Measurements from ENCODE around the gene OR2L8. TPM values are rescaled to one million over a fixed set of nuclear protein-coding genes. Genes with fewer than 3 reads are reported as not detected.
A peak's percentile ranks its signal among the peaks of the same experiment; 100 is the strongest.

OR2L8 gene, protein sequence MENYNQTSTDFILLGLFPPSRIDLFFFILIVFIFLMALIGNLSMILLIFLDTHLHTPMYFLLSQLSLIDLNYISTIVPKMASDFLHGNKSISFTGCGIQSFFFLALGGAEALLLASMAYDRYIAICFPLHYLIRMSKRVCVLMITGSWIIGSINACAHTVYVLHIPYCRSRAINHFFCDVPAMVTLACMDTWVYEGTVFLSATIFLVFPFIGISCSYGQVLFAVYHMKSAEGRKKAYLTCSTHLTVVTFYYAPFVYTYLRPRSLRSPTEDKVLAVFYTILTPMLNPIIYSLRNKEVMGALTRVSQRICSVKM
- polyA plus RNA-seq (ENCODE audit: insufficient read length) = not detected
- long read RNA-seq, donor 1 = 0 reads
- long read RNA-seq, donor 2 = 0 reads
- long read RNA-seq, donor 3 = 0 reads
- long read RNA-seq, donor 4 = 0 reads
- long read RNA-seq, donor 5 = 0 reads
- long read RNA-seq, donor 6 = 0 reads
- long read RNA-seq, donor 7 = 0 reads
- long read RNA-seq, donor 8 = 0 reads

DNA sequence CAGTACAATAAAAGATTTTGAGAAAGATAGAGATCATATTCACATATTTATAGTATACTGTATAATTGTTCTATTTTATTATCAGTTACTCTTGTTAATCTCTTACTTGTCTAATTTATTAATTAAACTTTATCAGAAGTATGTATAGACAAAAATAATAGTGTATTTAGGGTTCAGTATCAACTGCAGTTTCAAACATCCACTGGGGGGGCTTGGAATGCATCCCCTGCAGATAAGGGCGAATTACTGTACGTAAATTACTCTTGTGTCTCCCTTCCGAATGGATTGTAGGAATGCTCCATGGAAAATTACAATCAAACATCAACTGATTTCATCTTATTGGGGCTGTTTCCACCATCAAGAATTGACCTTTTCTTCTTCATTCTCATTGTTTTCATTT lies at the start of gene OR2L8:
Gene OR2L8, plus strand, starts transcription at position 301 of the 400 bp plus-strand sequence. Its CDS starts 0 bp downstream, at position 301.
- no peak for DNase-seq

- no peak for DNase-seq
These were observed 44.5 kb upstream of the OR2L8 start for GRCh38 chr1:247904122-247904521.

GRCh38 chr1:247905181-247905580 lies 43.5 kb upstream of the OR2L8 start:
- DNase-seq = no peak

DNA sequence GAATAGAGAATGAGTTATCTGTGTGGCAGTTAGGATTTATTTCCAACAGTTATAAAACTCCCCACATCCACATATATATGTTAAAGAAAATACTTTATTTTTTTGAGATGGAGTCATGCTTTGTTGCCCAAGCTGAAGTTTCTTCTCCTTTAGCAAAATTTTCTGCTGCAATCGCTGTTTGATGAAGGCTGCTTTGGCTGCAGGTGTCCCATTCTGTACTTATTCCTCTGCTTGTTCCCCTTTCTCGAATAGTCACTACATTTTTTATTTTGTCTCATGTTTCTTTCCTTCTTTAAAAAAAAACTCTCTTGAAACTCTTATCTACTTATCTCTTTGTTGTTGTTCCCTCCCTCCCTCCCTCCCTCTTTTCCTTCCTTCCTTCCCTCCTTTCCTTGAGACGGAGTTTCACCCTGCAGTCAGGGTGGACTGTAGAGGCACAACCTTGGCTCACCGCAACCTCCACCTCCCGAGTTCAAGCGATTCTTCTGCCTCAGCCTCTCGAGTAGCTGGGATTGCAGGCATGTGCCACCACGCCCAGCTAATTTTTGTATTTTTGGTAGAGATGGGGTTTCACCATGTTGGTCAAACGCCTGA lies 42.7 kb upstream of the OR2L8 start:
- DNase-seq = no peak

GRCh38 chr1:247906504-247907047 lies 42.1 kb upstream of the OR2L8 start:
- DNase-seq = no peak

DNA sequence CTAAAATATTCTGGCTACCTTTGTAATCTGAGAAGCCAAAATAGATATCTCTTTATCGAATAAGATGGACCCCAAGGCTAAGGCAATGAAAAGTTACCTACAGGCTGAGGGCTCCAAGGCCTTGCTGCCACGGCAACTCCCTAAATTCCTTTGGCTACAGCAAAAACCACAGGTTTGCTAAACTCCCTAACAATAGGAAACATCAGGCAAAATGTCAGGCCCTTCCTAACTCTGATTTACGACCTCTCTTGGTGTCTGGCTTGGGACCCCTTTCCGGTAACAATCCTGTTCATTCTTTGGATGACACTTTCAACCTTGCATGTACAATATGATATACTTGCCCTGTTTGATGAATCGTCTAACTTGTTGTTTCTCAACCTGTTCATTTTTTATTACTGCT lies 39.9 kb upstream of the OR2L8 start:
- DNase-seq = no peak

- DNase-seq = no peak
These were observed 34.9 kb upstream of the OR2L8 start for GRCh38 chr1:247913786-247914185.

- no peak for DNase-seq
These were observed 33.6 kb upstream of the OR2L8 start for GRCh38 chr1:247914941-247915662.

GRCh38 chr1:247919952-247920351 lies 28.7 kb upstream of the OR2L8 start, which contains the start of gene OR2T8:
Gene OR2T8, plus strand, starts transcription at chr1:247920252. Its CDS starts 766 bp downstream, at chr1:247921018.
- no peak for DNase-seq

GRCh38 chr1:247923941-247924340 lies 24.7 kb upstream of the OR2L8 start:
- DNase-seq = no peak

DNA sequence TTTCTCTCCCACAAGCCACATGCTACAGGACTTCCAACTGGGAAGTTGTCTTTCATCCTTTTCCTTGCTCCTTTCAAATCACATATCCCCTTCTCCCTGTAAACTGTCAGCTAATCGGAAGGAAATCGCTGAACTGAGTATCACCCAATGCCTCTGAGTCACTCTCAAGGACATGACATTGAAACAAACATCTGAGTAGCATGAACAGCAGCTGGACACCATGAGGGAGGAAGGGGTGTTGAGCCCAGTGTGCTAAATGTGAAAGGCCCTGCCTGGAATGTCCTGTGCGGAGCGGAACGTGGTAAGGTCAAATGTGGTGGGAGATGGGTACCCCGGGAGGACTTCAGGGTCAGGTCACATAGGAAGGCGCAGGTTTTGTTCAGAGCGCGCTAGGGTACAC lies 23.8 kb upstream of the OR2L8 start, which contains the start of gene OR2AJ1:
Gene OR2AJ1, plus strand, starts transcription at position 22 of the 400 bp plus-strand sequence. CDS start 8,880 bp downstream, outside the sequence.
- DNase-seq = no peak

GRCh38 chr1:247933989-247934388 lies 14.7 kb upstream of the OR2L8 start:
- no peak for DNase-seq

- DNase-seq = no peak
These were observed 12.9 kb upstream of the OR2L8 start for GRCh38 chr1:247935781-247936180.

DNA sequence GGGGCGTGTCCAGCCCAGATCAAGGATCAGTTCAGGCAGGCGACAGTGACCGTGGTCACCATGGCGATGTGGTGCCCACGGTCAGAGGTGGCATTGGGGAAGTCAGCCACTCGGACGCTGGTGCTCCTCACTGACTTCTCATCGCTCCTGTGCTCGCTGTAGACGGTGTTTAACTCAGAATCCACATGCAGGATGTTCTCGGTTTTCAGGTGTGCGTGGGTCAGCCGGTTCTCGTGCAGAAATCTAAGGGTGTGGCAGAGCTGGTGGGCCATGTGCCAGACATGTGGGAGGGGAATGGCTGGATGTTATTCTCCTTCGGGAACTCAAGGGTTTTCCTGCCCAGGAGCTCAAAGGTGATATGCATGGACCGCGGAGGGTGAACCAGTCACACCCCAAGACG lies 12.2 kb upstream of the OR2L8 start:
- DNase-seq = no peak

GRCh38 chr1:247936965-247937734 lies 11.5 kb upstream of the OR2L8 start:
- peak; percentile 57 for DNase-seq

- DNase-seq = no peak
These were observed 6.0 kb upstream of the OR2L8 start for GRCh38 chr1:247942624-247943023.

DNA sequence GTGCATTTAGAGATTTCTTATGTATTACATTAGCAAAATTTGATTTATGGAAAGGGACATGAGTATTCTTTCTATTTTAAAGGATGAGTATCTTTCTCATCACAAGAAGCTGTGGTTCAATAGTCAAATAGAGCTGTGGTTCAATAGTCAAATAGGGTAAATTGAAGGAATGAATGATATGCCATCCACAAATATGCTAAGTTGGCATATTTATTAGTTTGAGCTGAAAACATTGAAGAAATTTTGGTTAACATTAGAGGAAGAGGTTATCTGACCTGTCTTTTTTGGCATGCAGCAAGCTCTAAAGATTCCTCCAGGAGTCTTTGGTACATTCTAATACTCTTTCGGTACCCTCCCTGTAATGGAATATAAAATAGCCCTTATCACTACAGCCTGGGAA lies 4.8 kb downstream of the OR2L8 start:
- DNase-seq = no peak

DNA sequence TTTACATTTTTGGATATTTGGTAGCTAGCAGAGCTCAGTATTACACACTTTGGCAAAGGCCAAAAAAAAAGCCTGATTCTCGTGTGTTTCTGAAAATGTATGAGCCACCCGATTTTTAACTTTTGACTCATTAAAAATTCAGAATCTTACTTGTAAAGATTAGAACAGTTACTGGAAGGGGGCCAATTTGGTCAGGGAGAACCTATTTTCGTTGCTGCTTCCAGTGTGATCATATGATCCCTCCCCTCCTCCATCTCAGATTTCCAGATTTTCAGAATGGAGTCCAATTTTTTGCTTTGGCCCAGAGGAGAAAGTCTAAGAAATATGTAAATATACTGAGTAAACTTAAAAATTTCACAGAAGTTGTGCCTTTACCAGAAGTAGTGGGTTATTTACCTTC lies 13.1 kb downstream of the OR2L8 start:
- no peak for DNase-seq

GRCh38 chr1:247962911-247963588 lies 14.4 kb downstream of the OR2L8 start:
- DNase-seq = no peak

DNA sequence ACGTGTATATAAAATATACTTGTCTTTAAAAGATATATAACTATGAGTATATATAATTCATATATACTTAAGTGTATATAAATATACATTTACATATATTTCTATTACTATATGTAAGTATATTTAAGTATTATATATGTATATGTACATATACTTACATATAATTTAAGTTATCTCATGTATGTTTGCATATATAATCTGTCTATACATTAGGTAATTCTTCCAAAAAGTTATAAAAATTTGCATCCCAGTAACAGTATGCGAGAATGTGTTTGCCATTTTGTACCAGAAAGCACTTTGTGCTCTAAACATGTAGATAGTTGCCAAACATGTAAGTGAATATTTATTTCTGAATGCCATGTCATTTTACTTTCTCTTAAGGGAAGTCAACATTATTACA lies 16.3 kb downstream of the OR2L8 start, which contains the start of gene OR2AK2:
Gene OR2AK2, plus strand, starts transcription at position 301 of the 400 bp plus-strand sequence. CDS start 144 bp downstream, outside the sequence.
- DNase-seq = no peak
